ENCODE data around the gene MICAL3. TPM values are rescaled to one million over a fixed set of nuclear protein-coding genes. Genes with fewer than 3 reads are reported as not detected.

The MICAL3 gene
- total and polyA plus RNA-seq, 5 experiments from 2014 or later: 0.90 to 27.3 (median 1.3) TPM

DNA sequence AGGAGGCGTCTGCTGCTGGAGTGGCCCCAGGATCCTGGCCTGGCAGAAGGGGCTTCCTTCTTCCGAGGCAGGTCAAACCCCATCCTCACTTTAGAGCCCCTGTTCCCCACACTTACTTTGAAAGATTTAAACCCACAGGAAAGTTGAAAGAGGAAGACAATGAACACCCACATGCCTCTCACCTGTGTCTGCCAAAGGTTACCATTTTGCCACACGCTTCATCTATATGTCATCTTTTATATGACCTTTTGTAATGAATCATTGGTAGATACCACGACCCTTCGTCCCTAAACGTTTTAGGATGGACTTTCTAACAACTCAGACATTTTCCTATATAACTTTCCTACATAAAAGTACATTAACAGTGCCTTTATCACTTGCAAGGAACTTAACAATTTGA, 210.3 kb downstream of the MICAL3 start:
- H3K4me1 Mint-ChIP-seq: peaks cover 0 to 2% (median 0%) of the 10 kb centered on the region in 4 donors
- no peaks in the 10 kb centered on the region for H3K27me3 Mint-ChIP-seq
- H3K4me3 Mint-ChIP-seq: no peak overlapping the region
- DNase-seq (no peak), ATAC-seq (no peak)
- H3K36me3 Mint-ChIP-seq: peaks cover 0 to 30% (median 0%) of the 10 kb centered on the region in 3 donors
- H3K27ac Mint-ChIP-seq: no peak overlapping the region
- POLR2A ChIA-PET: no interaction called here
- H3K9me3 Mint-ChIP-seq: no peaks in the 10 kb centered on the region

DNA sequence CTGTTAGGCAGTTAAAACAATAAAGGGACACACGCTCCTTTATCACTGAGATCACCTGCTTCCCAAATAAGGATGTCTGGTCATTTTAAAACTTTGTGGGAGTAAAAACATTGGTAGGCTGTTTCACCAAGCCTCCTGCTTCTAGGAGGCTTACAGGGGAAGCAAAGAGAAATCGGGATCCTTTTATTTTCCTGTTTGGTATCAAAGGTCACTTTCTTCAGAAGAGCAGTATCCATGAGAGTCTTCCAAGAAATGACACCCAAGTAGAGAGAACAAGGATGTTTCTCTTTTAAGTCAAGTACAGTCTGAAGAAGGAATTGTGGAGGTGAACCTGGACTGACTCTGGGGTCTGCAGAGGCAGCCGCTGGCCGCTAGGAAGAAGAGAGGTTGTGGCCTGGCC, 213.2 kb downstream of the MICAL3 start:
- Mint-ChIP-seq H3K4me1 (peaks cover 0 to 2% (median 0%) of the 10 kb centered on the region in 4 donors), H3K4me3 (no peak overlapping the region), H3K27me3 (no peaks in the 10 kb centered on the region), H3K27ac (no peak overlapping the region), H3K36me3 (peaks cover 0 to 39% (median 8%) of the 10 kb centered on the region in 3 donors), H3K9me3 (no peaks in the 10 kb centered on the region)
- POLR2A ChIA-PET: no interaction called here
- DNase-seq (no peak), ATAC-seq (no peak)

DNA sequence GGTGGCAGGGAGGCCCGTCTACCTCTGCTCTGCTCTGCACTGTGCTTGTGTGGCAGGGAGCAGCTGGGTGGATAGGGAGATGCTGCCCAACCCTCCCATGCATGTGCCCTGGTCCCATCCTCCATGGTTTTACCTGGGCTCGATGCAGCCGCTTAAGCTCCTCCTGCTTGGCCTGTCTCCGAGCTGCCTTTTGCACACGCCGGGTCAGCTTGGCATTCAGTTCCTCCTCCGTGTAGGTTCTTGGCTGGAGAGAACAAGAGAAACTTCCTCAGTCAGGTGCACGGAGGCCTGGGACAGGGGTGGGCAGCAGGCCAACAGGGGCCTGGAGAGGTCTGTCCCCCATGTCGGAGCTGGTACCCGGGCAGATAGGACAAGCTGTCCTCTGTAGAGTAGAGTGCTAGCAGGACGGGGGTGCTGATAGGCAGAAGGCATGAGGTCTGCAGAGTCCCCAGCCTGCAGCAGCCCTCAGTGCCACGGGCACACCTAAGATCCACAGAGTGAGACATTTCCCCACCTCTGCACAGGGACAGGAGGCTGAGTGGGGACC, 213.7 kb downstream of the MICAL3 start:
- ATAC-seq (no peak), DNase-seq (no peak)
- no peaks in the 10 kb centered on the region for H3K27me3 Mint-ChIP-seq
- no peaks in the 10 kb centered on the region for H3K9me3 Mint-ChIP-seq
- peak overlapping the region in 1 of 10 donors; percentile 9 for H3K27ac Mint-ChIP-seq
- no peak overlapping the region for H3K4me3 Mint-ChIP-seq
- POLR2A ChIA-PET: no interaction called here
- peaks cover 0 to 39% (median 8%) of the 10 kb centered on the region in 3 donors for H3K36me3 Mint-ChIP-seq
- peaks cover 0 to 2% (median 0%) of the 10 kb centered on the region in 4 donors for H3K4me1 Mint-ChIP-seq

DNA sequence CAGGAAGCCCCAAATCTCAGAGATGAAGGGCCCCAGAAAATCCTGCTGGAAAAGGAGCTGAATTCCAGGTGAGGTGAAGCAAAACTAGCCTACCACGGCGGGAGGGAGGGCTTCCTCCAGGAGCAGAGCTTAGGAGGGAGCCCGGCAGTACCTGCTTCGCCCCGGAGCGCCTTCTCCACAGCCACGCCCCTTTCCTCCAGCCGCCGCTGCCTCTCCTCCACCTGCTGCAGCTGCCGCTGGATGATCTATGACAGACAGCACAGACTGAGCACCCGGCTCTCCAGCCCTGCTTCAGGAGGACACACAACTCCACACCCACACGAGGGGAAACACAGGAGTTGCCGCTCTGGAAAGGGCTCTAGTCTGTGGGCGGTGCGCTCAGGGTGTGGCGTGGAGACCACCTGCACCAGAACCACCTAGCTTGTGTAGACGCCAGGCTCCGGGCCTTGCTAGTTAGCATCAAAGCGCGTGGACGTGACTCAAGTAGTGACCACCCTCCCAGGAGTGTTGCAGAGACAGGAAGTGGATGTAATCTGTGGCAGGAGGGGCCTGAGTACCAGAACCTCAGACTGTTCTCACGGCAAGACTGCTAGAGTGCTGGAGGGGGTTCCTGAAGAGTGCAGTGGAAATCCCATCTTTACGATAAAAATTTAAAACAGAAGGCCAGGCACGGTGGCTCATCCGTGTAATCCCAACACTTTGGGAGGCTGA, 215.5 kb downstream of the MICAL3 start:
- H3K9me3 Mint-ChIP-seq: no peaks in the 10 kb centered on the region
- DNase-seq (no peak), ATAC-seq (no peak)
- no peaks in the 10 kb centered on the region for H3K4me1 Mint-ChIP-seq
- H3K27ac Mint-ChIP-seq: no peak overlapping the region
- no peaks in the 10 kb centered on the region for H3K27me3 Mint-ChIP-seq
- H3K4me3 Mint-ChIP-seq: no peak overlapping the region
- peaks cover 0 to 43% (median 8%) of the 10 kb centered on the region in 3 donors for H3K36me3 Mint-ChIP-seq
- POLR2A ChIA-PET: no interaction called here

DNA sequence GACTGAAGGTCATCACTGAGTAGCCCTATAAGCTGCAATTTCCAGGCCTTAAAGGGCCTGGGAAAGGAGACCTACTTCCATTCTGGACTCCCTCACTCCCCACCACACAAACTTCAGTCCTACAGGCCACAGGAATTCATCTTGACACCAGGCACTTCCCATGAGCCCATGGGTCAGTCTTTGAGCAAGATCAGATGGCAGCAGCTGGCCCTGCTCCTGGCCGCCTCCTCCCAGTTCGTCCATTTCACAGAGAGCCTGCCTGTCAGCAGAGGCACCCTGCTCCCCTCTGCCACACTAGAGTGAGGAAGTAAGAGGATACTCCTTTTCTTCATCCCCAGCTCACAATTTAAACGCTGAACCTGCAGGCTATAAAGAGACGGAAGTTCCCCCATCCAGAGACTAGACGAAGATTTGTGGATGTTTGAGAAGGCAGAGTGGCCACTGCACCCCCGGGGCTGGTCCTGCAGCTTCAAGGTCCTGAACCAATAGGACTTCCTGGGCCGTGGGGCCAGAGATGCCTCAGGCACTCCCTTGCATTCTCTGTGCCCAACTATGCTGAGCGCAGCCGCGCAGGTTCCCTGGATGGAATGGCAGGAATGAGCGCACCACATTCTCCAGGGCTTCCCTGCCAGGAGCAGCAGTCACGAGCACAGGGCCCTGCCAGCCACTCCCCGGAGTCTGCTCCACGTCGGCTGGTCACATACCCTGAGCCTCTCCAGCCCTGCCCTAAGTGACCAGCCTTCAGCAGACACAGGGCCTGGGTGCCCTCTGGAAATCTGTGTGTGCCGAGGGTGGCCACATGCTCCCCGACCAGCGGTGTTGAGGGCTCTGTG, 216.6 kb downstream of the MICAL3 start:
- H3K36me3 Mint-ChIP-seq: peaks cover 0 to 43% (median 8%) of the 10 kb centered on the region in 3 donors
- DNase-seq (no peak), ATAC-seq (no peak)
- H3K4me1 Mint-ChIP-seq: no peaks in the 10 kb centered on the region
- POLR2A ChIA-PET: no interaction called here
- no peaks in the 10 kb centered on the region for H3K27me3 Mint-ChIP-seq
- no peak overlapping the region for H3K27ac Mint-ChIP-seq
- H3K4me3 Mint-ChIP-seq: no peak overlapping the region
- H3K9me3 Mint-ChIP-seq: no peaks in the 10 kb centered on the region

DNA sequence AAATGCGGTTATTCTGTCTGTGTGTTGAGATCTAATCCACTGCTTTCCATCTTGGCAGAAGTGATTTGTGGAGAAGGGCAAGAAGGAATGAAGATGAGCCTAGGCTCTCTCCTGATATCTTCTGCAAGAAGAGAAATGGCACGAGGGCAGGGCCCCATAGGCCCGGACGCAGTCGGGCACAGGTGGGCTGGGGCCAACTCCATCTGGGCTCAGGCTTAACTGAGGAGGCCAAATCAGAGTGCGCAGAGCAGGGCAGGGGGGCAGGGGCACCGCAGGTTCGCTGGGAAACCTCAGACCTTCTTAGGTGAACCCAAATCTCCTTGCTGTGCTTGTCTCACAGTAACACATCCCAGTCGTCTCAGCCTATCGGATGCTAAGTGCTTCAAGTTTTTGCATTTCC, 217.3 kb downstream of the MICAL3 start:
- no peak overlapping the region for H3K27ac Mint-ChIP-seq
- H3K4me3 Mint-ChIP-seq: no peak overlapping the region
- H3K4me1 Mint-ChIP-seq: no peaks in the 10 kb centered on the region
- ATAC-seq (no peak), DNase-seq (no peak)
- no peaks in the 10 kb centered on the region for H3K27me3 Mint-ChIP-seq
- POLR2A ChIA-PET: no interaction called here
- peaks cover 0 to 43% (median 8%) of the 10 kb centered on the region in 3 donors for H3K36me3 Mint-ChIP-seq
- H3K9me3 Mint-ChIP-seq: no peaks in the 10 kb centered on the region

DNA sequence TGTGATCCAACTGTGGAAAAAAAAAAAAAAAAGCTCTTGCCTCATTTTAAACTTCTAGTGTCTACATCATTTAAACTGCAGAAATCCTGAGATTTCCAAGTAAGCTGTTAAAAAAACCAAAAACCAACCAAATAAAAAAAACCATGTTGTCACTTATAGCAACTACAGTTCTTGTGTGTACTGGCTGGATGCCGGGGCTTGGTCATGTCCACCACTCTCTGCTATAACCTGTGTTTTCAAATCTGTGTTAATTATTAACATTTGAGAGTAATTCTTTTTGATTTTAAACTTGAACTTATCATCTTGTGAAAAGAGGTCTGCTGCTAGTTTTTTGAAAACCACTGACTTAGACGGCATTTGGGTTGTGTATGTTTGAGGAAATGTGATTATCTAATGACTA, 217.9 kb downstream of the MICAL3 start:
- Mint-ChIP-seq H3K27ac (no peak overlapping the region), H3K36me3 (peaks cover 0 to 38% (median 8%) of the 10 kb centered on the region in 3 donors), H3K4me3 (no peak overlapping the region), H3K9me3 (no peaks in the 10 kb centered on the region), H3K4me1 (no peaks in the 10 kb centered on the region), H3K27me3 (no peaks in the 10 kb centered on the region)
- no peak for DNase-seq
- no peak for ATAC-seq
- POLR2A ChIA-PET: no interaction called here

DNA sequence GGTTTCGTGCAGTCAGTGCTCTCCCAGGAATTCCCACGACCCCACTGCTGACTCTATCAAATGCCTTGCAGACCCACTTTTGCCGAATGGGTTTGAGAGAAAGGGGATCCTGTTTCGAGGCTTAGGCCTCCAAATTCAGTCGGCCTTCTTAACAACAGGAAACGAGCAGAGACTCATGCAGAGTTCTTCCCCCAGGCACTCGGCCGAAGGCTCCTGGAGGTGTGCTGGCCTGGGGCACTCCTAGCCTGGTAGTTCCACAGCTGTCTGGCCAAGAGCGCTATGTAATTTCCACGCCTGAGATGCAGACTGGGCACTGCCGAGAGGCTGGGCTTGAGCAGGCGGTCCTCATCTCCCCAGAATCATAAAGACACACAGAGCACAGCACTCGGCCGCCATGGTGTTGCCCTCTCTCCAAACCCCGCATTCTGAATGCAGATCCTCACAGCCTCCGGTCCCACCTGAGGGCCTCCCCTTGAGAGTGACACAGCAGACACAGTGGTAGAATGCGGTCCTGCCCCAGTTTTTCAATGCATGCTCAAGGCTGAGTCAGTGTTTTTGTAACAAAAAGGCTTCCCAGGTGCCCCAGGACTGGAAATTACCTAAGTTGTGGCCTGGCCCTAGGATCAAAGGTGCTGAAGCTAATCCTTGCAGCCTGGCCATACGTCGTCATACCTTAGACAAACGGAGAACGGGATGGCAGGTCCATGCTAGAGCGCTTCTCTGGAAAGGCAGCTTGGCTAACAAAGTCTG, 219.9 kb downstream of the MICAL3 start:
- peaks cover 0 to 29% (median 8%) of the 10 kb centered on the region in 3 donors for H3K36me3 Mint-ChIP-seq

DNA sequence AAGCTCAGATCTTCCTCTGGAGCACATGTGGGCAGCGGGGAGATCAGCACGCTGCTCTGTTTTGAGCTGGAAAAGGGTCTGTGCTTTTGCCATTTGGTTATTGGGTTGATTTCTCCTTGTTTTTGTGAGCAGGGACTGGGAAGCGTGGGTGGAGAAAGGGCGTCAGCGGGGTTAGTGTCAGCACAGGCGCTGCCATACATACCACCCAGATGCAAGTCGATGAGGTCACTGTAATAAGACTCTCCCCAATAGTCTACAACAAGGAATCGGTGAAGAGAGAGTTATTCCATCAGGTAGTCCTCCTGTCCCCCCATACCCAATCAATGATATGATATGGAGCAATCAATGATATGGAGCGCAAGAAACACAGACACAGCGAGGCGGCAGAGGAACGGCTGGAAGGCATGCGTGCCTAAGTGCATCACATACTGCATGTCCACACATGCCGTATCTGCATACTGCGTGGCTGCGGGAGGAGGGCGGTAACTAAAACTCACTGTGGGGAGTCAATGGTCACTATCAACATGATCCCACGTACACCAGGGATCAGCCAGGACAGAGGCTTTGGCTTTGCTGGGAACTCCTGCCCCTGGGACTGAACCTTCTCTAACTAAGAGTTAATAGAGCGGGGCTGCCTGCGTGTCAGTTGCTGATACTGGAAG, 220.6 kb downstream of the MICAL3 start:
- Mint-ChIP-seq H3K4me3 (no peak overlapping the region), H3K27ac (peak overlapping the region in 1 of 10 donors; percentile 40), H3K27me3 (no peaks in the 10 kb centered on the region), H3K4me1 (peaks cover 0 to 14% (median under 1%) of the 10 kb centered on the region in 4 donors), H3K36me3 (peaks cover 0 to 22% (median 6%) of the 10 kb centered on the region in 3 donors), H3K9me3 (no peaks in the 10 kb centered on the region)
- ATAC-seq (no peak), DNase-seq (no peak)
- POLR2A ChIA-PET: interaction anchor here (0.6 kb wide), 1 partner anchor 29 kb away, joined by 3 read pairs; no protein-coding TSS in a partner anchor

More for the DNA sequence above, 219.9 kb downstream of the MICAL3 start:
- Mint-ChIP-seq H3K27me3 (no peaks in the 10 kb centered on the region), H3K4me3 (no peak overlapping the region), H3K4me1 (peaks cover 0 to 14% (median under 1%) of the 10 kb centered on the region in 4 donors), H3K27ac (no peak overlapping the region), H3K9me3 (no peaks in the 10 kb centered on the region)
- DNase-seq (no peak), ATAC-seq (no peak)
- POLR2A ChIA-PET: no interaction called here

DNA sequence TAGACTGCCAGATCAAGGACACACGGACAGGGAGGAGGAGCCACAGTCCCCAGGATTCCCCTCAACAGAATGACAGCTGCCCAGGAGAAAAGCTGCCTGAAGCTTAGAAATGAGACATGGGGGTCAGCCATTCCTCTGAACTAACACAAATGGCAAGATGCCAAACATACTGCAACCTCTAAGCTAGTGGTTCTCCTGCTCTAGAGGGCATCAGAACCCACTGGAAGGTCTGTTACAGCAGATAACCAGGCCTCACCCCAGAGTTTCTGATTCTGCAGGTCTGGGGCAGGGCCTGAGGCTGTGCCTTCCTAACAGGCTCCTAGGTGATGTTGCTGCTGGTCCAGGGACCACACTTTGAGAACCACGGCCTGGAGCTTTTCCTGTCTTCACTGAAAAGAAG, 221.5 kb downstream of the MICAL3 start:
- Mint-ChIP-seq H3K9me3 (no peaks in the 10 kb centered on the region), H3K4me3 (no peak overlapping the region), H3K27ac (peak overlapping the region in 1 of 10 donors; percentile 41), H3K36me3 (peaks cover 0 to 21% (median 6%) of the 10 kb centered on the region in 3 donors), H3K4me1 (peaks cover 0 to 18% (median 1%) of the 10 kb centered on the region in 4 donors), H3K27me3 (no peaks in the 10 kb centered on the region)
- POLR2A ChIA-PET: interaction anchor here (0.5 kb wide), 1 partner anchor 105 kb away, joined by 4 read pairs; no protein-coding TSS in a partner anchor
- no peak for ATAC-seq
- DNase-seq: no peak

DNA sequence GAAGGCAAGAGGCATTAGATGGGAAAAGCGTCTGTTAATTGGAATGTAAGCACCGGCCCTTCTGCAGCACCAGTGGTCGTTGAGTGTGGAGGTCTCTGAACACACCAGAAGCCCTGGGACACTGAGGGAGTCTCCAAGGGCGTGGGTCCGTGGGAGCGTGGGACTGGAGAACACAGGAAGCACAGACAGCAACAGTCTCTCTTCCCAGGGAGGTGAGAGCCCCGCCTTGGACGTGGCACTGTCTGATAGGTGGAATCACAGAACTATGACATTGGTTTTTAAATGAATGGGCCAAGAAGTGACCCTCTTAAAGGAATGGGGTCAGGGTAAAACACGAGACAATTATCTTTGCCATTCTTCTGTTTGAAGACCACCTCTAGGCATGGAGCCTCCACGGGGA, 221.9 kb downstream of the MICAL3 start:
- Mint-ChIP-seq H3K27me3 (no peaks in the 10 kb centered on the region), H3K4me3 (no peak overlapping the region), H3K4me1 (peaks cover 0 to 18% (median 1%) of the 10 kb centered on the region in 4 donors), H3K27ac (peak overlapping the region in 1 of 10 donors; percentile 41), H3K9me3 (no peaks in the 10 kb centered on the region), H3K36me3 (peaks cover 0 to 21% (median 6%) of the 10 kb centered on the region in 3 donors)
- POLR2A ChIA-PET: interaction anchor here (0.5 kb wide), 1 partner anchor 104 kb away, joined by 4 read pairs; no protein-coding TSS in a partner anchor
- DNase-seq (no peak), ATAC-seq (no peak)
